ENCODE measurements around the gene CSNK1E. TPM values are rescaled to one million over a fixed set of nuclear protein-coding genes. Genes with fewer than 3 reads are reported as not detected.

Gene CSNK1E
- total RNA-seq, 1 donor from 2014 or later, result 402 TPM

GRCh38 chr22:38295339-38295738 lies 21.9 kb downstream of the CSNK1E start:
- Mint-ChIP-seq H3K27ac (ENCODE audit: unreplicated experiment) (peak overlapping the region; percentile 66), H3K9me3 (ENCODE audit: unreplicated experiment) (peaks cover 6% of the 10 kb centered on the region)

GRCh38 chr22:38294193-38294592 lies 23.0 kb downstream of the CSNK1E start:
- Mint-ChIP-seq H3K9me3 (ENCODE audit: unreplicated experiment) (peaks cover 10% of the 10 kb centered on the region), H3K36me3 (ENCODE audit: unreplicated experiment) (no peaks in the 10 kb centered on the region), H3K27me3 (ENCODE audit: unreplicated experiment) (peaks cover 6% of the 10 kb centered on the region), H3K27ac (ENCODE audit: unreplicated experiment) (no peak overlapping the region), H3K4me3 (ENCODE audit: unreplicated experiment) (no peak overlapping the region), H3K4me1 (ENCODE audit: low read depth, unreplicated experiment) (peaks cover 3% of the 10 kb centered on the region)
- TF ChIP-seq CTCF (IDR thresholded peaks at IDR 0.05; ENCODE audit: partially characterized antibody, unreplicated experiment), result no peak
- DNase-seq, result no peak

More at GRCh38 chr22:38295339-38295738, 21.9 kb downstream of the CSNK1E start:
- no peak overlapping the region for H3K4me3 Mint-ChIP-seq (ENCODE audit: unreplicated experiment)
- peaks cover 3% of the 10 kb centered on the region for H3K4me1 Mint-ChIP-seq (ENCODE audit: low read depth, unreplicated experiment)
- TF ChIP-seq CTCF (IDR thresholded peaks at IDR 0.05; ENCODE audit: partially characterized antibody, unreplicated experiment), result no peak
- H3K27me3 Mint-ChIP-seq (ENCODE audit: unreplicated experiment), result peaks cover 6% of the 10 kb centered on the region
- no peak for DNase-seq
- no peaks in the 10 kb centered on the region for H3K36me3 Mint-ChIP-seq (ENCODE audit: unreplicated experiment)

- H3K27me3 Mint-ChIP-seq (ENCODE audit: unreplicated experiment), result peaks cover 8% of the 10 kb centered on the region
- no peak overlapping the region for H3K27ac Mint-ChIP-seq (ENCODE audit: unreplicated experiment)
- no peak overlapping the region for H3K4me3 Mint-ChIP-seq (ENCODE audit: unreplicated experiment)
- peaks cover 8% of the 10 kb centered on the region for H3K9me3 Mint-ChIP-seq (ENCODE audit: unreplicated experiment)
- H3K4me1 Mint-ChIP-seq (ENCODE audit: low read depth, unreplicated experiment), result peaks cover 3% of the 10 kb centered on the region
- no peaks in the 10 kb centered on the region for H3K36me3 Mint-ChIP-seq (ENCODE audit: unreplicated experiment)
- DNase-seq, result no peak
- TF ChIP-seq CTCF (IDR thresholded peaks at IDR 0.05; ENCODE audit: partially characterized antibody, unreplicated experiment), result no peak
These were observed 24.5 kb downstream of the CSNK1E start for GRCh38 chr22:38292694-38293093.

- H3K4me3 Mint-ChIP-seq (ENCODE audit: unreplicated experiment), result no peak overlapping the region
- no peak for TF ChIP-seq CTCF (IDR thresholded peaks at IDR 0.05; ENCODE audit: partially characterized antibody, unreplicated experiment)
- H3K36me3 Mint-ChIP-seq (ENCODE audit: unreplicated experiment), result no peaks in the 10 kb centered on the region
- no peak overlapping the region for H3K27ac Mint-ChIP-seq (ENCODE audit: unreplicated experiment)
- peaks cover 3% of the 10 kb centered on the region for H3K4me1 Mint-ChIP-seq (ENCODE audit: low read depth, unreplicated experiment)
- peaks cover 5% of the 10 kb centered on the region for H3K27me3 Mint-ChIP-seq (ENCODE audit: unreplicated experiment)
- peaks cover 8% of the 10 kb centered on the region for H3K9me3 Mint-ChIP-seq (ENCODE audit: unreplicated experiment)
- DNase-seq, result no peak
These were observed 25.9 kb downstream of the CSNK1E start for GRCh38 chr22:38291201-38291777.

- no peak for DNase-seq
- Mint-ChIP-seq H3K4me3 (ENCODE audit: unreplicated experiment) (no peak overlapping the region), H3K27me3 (ENCODE audit: unreplicated experiment) (peaks cover 5% of the 10 kb centered on the region), H3K9me3 (ENCODE audit: unreplicated experiment) (peaks cover 8% of the 10 kb centered on the region), H3K27ac (ENCODE audit: unreplicated experiment) (no peak overlapping the region), H3K36me3 (ENCODE audit: unreplicated experiment) (no peaks in the 10 kb centered on the region), H3K4me1 (ENCODE audit: low read depth, unreplicated experiment) (peaks cover 3% of the 10 kb centered on the region)
- TF ChIP-seq CTCF (IDR thresholded peaks at IDR 0.05; ENCODE audit: partially characterized antibody, unreplicated experiment), result no peak
These were observed 26.9 kb downstream of the CSNK1E start for GRCh38 chr22:38290347-38290746.

Measured in glutamatergic neuron (in vitro differentiated cells).